H1 (cell line): Measurements from ENCODE around the gene ADGRV1.

Experiments
- CREB1 ChIP-seq: IDR thresholded peaks from 2 replicates; pipeline ENCODE4 v1.6.1; 2012; ENCODE audit warnings: inconsistent platforms
- FOSL1 ChIP-seq: IDR thresholded peaks from 2 replicates; pipeline ENCODE4 v1.6.1; 2011; ENCODE audit warnings: mild to moderate bottlenecking, low read depth, low read length, moderate library complexity; ENCODE audit not compliant: insufficient read depth
- NRF1 ChIP-seq: IDR thresholded peaks from 2 replicates; pipeline ENCODE4 v1.6.1; 2011; ENCODE audit warnings: mild to moderate bottlenecking, low read depth, low read length, improper control_type of control experiment
- TF ChIP-seq, protein P1 (sequence below), 3 experiments: IDR thresholded peaks; 1 replicate in 2 of 3; 2 replicates in 1 of 3; pipeline versions ENCODE4 v1.5.1 to v1.6.1; 2011; ENCODE audit warnings: low read length in 3 of 3, mild to moderate bottlenecking in 3 of 3, inconsistent platforms in 2 of 3, low read depth in 1 of 3, moderate library complexity in 1 of 3; ENCODE audit not compliant: insufficient read depth in 1 of 3; ENCODE audit errors: control extremely low read depth in 1 of 3

DNA sequence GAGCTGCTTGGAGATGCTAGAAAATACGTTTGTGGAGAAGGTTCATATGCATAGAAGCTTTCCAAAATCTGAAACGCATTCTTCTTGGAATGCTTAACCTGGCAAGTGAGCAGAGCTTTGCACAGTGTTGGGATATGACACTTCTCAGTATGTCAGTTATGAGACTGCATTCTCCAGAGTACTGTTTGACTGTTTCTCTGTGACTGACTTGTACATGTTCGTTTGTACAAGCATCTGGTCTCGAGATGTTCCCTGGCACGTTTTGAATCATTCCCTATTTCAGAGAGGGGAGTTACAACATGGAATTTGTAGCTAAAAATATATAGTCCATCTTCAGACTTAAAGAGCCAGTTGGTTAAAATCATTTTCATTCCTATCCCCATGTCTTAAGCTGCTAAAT lies 552.1 kb downstream of the ADGRV1 start:
- TF ChIP-seq NRF1 = no peak
- TF ChIP-seq, protein P1, sequence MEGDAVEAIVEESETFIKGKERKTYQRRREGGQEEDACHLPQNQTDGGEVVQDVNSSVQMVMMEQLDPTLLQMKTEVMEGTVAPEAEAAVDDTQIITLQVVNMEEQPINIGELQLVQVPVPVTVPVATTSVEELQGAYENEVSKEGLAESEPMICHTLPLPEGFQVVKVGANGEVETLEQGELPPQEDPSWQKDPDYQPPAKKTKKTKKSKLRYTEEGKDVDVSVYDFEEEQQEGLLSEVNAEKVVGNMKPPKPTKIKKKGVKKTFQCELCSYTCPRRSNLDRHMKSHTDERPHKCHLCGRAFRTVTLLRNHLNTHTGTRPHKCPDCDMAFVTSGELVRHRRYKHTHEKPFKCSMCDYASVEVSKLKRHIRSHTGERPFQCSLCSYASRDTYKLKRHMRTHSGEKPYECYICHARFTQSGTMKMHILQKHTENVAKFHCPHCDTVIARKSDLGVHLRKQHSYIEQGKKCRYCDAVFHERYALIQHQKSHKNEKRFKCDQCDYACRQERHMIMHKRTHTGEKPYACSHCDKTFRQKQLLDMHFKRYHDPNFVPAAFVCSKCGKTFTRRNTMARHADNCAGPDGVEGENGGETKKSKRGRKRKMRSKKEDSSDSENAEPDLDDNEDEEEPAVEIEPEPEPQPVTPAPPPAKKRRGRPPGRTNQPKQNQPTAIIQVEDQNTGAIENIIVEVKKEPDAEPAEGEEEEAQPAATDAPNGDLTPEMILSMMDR (IDR thresholded peaks at IDR 0.05; ENCODE audit: control extremely low read depth in 1 of 3, insufficient read depth in 1 of 3, low read depth in 1 of 3, low read length in 3 of 3) = no peak
- TF ChIP-seq FOSL1 = no peak
- no peak for TF ChIP-seq CREB1
